ENCODE data around the gene MAD2L1.

Gene MAD2L1

DNA sequence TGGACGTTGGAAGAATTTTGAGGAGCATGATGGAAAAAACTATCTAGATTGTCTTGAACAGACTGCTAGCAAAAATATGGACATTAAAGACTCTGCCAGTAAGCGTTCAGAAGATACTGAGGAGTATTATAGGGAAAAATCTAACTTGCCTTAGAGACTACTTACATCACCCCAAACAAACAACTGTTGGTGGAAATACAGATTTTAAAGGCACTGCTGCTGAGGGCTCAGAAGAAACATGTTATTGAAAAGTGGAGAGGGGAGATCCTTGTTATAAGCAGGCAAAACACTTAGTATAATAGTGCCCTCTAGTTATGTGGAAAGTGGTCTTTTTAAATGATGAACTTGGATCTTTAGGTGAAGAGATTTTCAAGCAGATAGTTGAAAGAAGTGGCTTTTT is 29.2 kb downstream of the MAD2L1 start:
- no peak overlapping the region for H3K4me3 ChIP-seq (ENCODE audit: low read depth, low read length)
- no peak for DNase-seq
- no peak for TF ChIP-seq CTCF (IDR thresholded peaks at IDR 0.05; ENCODE audit: low read depth, low read length)
- no peaks in the 10 kb centered on the region for H3K36me3 ChIP-seq
- peaks cover 4% of the 10 kb centered on the region for H3K27me3 ChIP-seq
- H3K9me3 ChIP-seq: no peaks in the 10 kb centered on the region
- H3K4me1 ChIP-seq: no peaks in the 10 kb centered on the region

- Histone ChIP-seq H3K4me1 (no peaks in the 10 kb centered on the region), H3K36me3 (no peaks in the 10 kb centered on the region), H3K9me3 (no peaks in the 10 kb centered on the region), H3K4me3 (ENCODE audit: low read depth, low read length) (no peak overlapping the region), H3K27me3 (peaks cover 4% of the 10 kb centered on the region)
- no peak for TF ChIP-seq CTCF (IDR thresholded peaks at IDR 0.05; ENCODE audit: low read depth, low read length)
- no peak for DNase-seq
Observed at GRCh38 chr4:120034913-120035312, 31.7 kb downstream of the MAD2L1 start.

DNA sequence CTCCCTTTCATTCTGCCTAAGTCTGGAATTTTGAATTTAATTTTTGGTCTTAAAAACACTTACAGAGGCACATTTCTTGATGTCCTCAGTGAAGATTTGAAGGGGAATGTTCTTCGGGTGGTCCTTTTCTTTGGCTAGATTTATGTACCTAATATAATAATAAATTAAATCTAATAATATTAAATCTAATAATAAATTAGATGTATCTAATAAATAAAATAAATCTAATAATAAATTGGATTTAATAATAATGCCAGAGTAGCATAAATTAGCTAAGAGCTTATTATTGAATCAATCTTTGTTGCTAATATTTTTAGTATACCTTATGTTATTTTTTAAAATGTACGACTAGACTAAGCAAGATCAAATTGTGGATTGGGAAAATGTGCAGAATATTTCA is 39.8 kb downstream of the MAD2L1 start:
- no peak overlapping the region for H3K4me3 ChIP-seq (ENCODE audit: low read depth, low read length)
- H3K9me3 ChIP-seq: no peaks in the 10 kb centered on the region
- no peaks in the 10 kb centered on the region for H3K4me1 ChIP-seq
- no peak for DNase-seq
- peaks cover 5% of the 10 kb centered on the region for H3K27me3 ChIP-seq
- H3K36me3 ChIP-seq: no peaks in the 10 kb centered on the region
- TF ChIP-seq CTCF (IDR thresholded peaks at IDR 0.05; ENCODE audit: low read depth, low read length): no peak

DNA sequence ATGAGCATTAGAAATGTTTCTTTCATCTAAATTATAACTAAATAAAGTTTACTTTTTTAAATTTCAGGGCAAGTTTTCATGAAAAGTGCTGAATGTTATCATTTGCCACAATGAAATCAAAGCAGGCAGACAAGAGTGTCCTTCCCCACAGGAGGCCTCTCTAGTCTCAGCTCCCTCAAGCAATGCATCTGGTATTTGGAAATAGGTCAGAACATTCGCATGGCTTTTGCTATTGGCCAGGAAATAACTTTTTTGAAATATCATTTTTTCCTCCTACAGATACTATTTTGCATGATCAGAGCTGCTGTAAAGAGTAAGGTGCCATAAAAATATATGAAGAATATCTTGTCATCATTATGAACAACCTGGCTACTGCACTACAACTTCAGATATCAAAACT is 41.1 kb downstream of the MAD2L1 start:
- Histone ChIP-seq H3K36me3 (no peaks in the 10 kb centered on the region), H3K9me3 (no peaks in the 10 kb centered on the region), H3K27me3 (peaks cover 5% of the 10 kb centered on the region), H3K4me1 (no peaks in the 10 kb centered on the region), H3K4me3 (ENCODE audit: low read depth, low read length) (no peak overlapping the region)
- DNase-seq: no peak
- TF ChIP-seq CTCF (IDR thresholded peaks at IDR 0.05; ENCODE audit: low read depth, low read length): no peak

DNA sequence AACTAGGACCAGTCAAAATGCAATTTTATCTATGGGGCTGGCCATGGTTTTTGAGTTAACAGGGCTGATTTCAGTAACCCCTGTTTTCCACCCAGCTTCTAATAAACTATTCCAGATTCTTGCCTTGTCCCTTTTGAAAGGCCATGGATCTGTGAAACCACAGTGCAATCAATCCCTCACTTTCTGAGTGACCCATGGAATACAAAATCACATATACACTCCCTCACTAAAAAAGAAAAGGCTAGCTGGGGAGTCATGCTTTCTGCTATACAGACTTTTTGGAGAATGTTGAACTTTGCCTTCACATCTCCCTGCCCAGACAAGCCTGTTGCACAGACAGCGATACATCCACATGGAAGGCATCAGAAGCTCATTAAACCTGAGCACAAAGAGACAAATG is 47.9 kb downstream of the MAD2L1 start:
- Histone ChIP-seq H3K36me3 (no peaks in the 10 kb centered on the region), H3K27me3 (no peaks in the 10 kb centered on the region), H3K4me1 (no peaks in the 10 kb centered on the region), H3K4me3 (ENCODE audit: low read depth, low read length) (no peak overlapping the region), H3K9me3 (no peaks in the 10 kb centered on the region)
- no peak for DNase-seq
- no peak for TF ChIP-seq CTCF (IDR thresholded peaks at IDR 0.05; ENCODE audit: low read depth, low read length)

DNA sequence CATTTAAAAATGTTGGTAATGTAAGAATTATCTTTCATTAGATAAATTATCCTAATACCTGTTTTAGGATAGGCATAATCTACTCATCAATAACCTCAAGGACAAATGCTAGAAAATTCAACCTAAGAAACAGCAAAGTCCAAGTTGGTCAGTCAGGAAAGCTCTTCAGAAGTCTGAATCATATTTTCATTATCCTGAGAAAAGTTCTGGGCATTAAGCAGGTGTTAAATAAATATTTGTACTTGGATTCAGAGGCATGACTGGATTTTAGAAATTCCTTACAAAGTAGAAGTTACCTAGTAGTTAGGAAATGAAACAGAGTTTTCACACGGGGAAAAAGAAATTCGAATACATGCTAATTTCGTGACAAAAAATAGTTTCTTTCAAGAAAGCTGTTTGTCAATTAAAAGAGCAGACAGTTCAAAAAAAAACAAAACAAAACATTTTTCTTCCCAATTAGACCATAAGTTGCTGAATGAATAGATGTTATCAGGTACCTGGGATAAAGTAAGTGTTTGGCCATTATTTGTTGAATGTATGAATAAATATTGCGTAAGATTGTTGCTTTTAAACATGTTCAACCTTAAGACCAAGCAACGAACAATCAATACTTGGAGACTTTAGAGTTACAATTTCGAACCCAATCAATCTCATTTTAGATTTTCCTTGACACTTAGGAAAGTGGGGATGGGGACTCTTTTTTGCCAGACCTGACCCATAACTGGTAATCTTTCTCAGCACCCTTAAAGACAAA is 48.5 kb downstream of the MAD2L1 start:
- no peak for TF ChIP-seq CTCF (IDR thresholded peaks at IDR 0.05; ENCODE audit: low read depth, low read length)
- H3K36me3 ChIP-seq: no peaks in the 10 kb centered on the region
- H3K4me3 ChIP-seq (ENCODE audit: low read depth, low read length): no peak overlapping the region
- H3K4me1 ChIP-seq: no peaks in the 10 kb centered on the region
- no peaks in the 10 kb centered on the region for H3K9me3 ChIP-seq
- DNase-seq: no peak
- no peaks in the 10 kb centered on the region for H3K27me3 ChIP-seq

Data from BE2C (cell line).